HepG2 (cell line): Measurements from ENCODE around the gene RPL5. TPM values are rescaled to one million over a fixed set of nuclear protein-coding genes. Genes with fewer than 3 reads are reported as not detected.

ENCODE experiments used
- BORCS8-MEF2B ChIP-seq: sonication (generic); formaldehyde crosslinking; IDR thresholded peaks from 2 replicates; pipeline ENCODE4 v1.8.0; 2022; ENCODE audit warnings: mild to moderate bottlenecking, missing genetic modification reagents
- CEBPZ ChIP-seq: IDR thresholded peaks from 2 replicates; pipeline ENCODE4 v1.6.1; 2012; ENCODE audit warnings: low read length, improper control_type of control experiment
- ELF4 ChIP-seq: sonication (generic); formaldehyde crosslinking; IDR thresholded peaks from 2 replicates; pipeline ENCODE4 v1.5.0; 2020; ENCODE audit warnings: missing genetic modification reagents, mild to moderate bottlenecking, moderate library complexity, borderline replicate concordance
- EP300 ChIP-seq, 3 experiments: sonication (generic) in 1 of 3; formaldehyde crosslinking in 1 of 3; IDR thresholded peaks; 2 replicates each; pipeline versions ENCODE4 v1.5.1 to v1.6.1; 2011 to 2020; ENCODE audit warnings: low read depth in 2 of 3, low read length in 2 of 3, borderline replicate concordance in 1 of 3, improper control_type of control experiment in 1 of 3, mild to moderate bottlenecking in 1 of 3, missing genetic modification reagents in 1 of 3, moderate library complexity in 1 of 3
- GATA4 ChIP-seq: sonication (generic); IDR thresholded peaks from 2 replicates; pipeline ENCODE4 v1.6.1; 2016; ENCODE audit warnings: antibody characterized with exemption, low read depth, borderline replicate concordance
- GRHL1 ChIP-seq: sonication (generic); formaldehyde crosslinking; conservative IDR thresholded peaks from 2 replicates; pipeline ENCODE4 v1.8.0; 2022; ENCODE audit warnings: missing genetic modification reagents
- KLF9 ChIP-seq: IDR thresholded peaks from 2 replicates; pipeline ENCODE4 v1.6.1; 2016; ENCODE audit warnings: low read depth
- PAWR ChIP-seq: sonication (generic); formaldehyde crosslinking; IDR thresholded peaks from 2 replicates; pipeline ENCODE4 v1.4.0; 2020; ENCODE audit warnings: missing genetic modification reagents, mild to moderate bottlenecking, borderline replicate concordance
- PCBP2 ChIP-seq: fragments of 200-400 bp; formaldehyde crosslinking; optimal IDR thresholded peaks from 2 replicates; pipeline ENCODE3; 2018; ENCODE audit warnings: low read length, low read depth; ENCODE audit not compliant: poor library complexity, severe bottlenecking
- REXO4 ChIP-seq: sonication (generic); formaldehyde crosslinking; IDR thresholded peaks from 2 replicates; pipeline ENCODE4 v1.8.0; 2022; ENCODE audit warnings: missing genetic modification reagents, mild to moderate bottlenecking, borderline replicate concordance
- STAG1 ChIP-seq: sonication (generic); formaldehyde crosslinking; IDR thresholded peaks from 2 replicates; pipeline ENCODE4 v1.4.0; 2020; ENCODE audit warnings: missing genetic modification reagents
- TCF7L2 ChIP-seq: IDR thresholded peaks from 2 replicates; pipeline ENCODE4 v1.6.1; 2011; ENCODE audit warnings: mild to moderate bottlenecking, low read depth, low read length, moderate library complexity
- THAP8 ChIP-seq: sonication (generic); formaldehyde crosslinking; IDR thresholded peaks from 2 replicates; pipeline ENCODE4 v1.5.1; 2020; ENCODE audit warnings: missing genetic modification reagents, mild to moderate bottlenecking, borderline replicate concordance
- ZBTB2 ChIP-seq: sonication (generic); formaldehyde crosslinking; IDR thresholded peaks from 2 replicates; pipeline ENCODE4 v1.8.0; 2022; ENCODE audit warnings: low read depth, missing genetic modification reagents
- ZFY ChIP-seq: sonication (generic); formaldehyde crosslinking; IDR thresholded peaks from 2 replicates; pipeline ENCODE4 v1.4.0; 2020; ENCODE audit warnings: missing genetic modification reagents
- ZNF20 ChIP-seq: sonication (generic); formaldehyde crosslinking; IDR thresholded peaks from 2 replicates; pipeline ENCODE4 v1.4.0; 2020; ENCODE audit warnings: mild to moderate bottlenecking, moderate library complexity, missing genetic modification reagents
- ZNF30 ChIP-seq: sonication (generic); formaldehyde crosslinking; IDR thresholded peaks from 2 replicates; pipeline ENCODE4 v1.5.0; 2020; ENCODE audit warnings: mild to moderate bottlenecking, missing genetic modification reagents
- ZNF556 ChIP-seq: sonication (generic); formaldehyde crosslinking; IDR thresholded peaks from 2 replicates; pipeline ENCODE4 v1.4.0; 2020; ENCODE audit warnings: mild to moderate bottlenecking, missing genetic modification reagents, borderline replicate concordance
- ZNF652 ChIP-seq: IDR thresholded peaks from 2 replicates; pipeline ENCODE4 v1.6.1; 2016; ENCODE audit warnings: low read depth, borderline replicate concordance
- ZNF788 ChIP-seq: sonication (generic); formaldehyde crosslinking; IDR thresholded peaks from 2 replicates; pipeline ENCODE4 v1.5.0; 2020; ENCODE audit warnings: mild to moderate bottlenecking, missing genetic modification reagents, borderline replicate concordance
- ZNF839 ChIP-seq: sonication (generic); formaldehyde crosslinking; IDR thresholded peaks from 2 replicates; pipeline ENCODE4 v1.4.0; 2020; ENCODE audit warnings: missing genetic modification reagents, mild to moderate bottlenecking, borderline replicate concordance
- polyA plus RNA-seq, 8 experiments: library from polyadenylated mRNA; depleted of rRNA in 3 of 8; stranded (reverse) in 7 of 8; unstranded in 1 of 8; fragments of >200 nt; fragmentation: Illumina TruSeq in 4 of 8; extraction: Trizol in 4 of 8; gene quantifications; 2 replicates each; pipeline versions ENCODE4 v1.2.1 to v1.2.3, GENCODE V29; 2011 to 2016; ENCODE audit warnings: low read depth in 4 of 8, missing spikeins in 1 of 8, mixed read lengths in 1 of 8; ENCODE audit not compliant: insufficient read depth in 1 of 8
- total RNA-seq, 5 experiments: library from RNA; depleted of rRNA; stranded (reverse); fragments of >200 nt; fragmentation: Illumina TruSeq; extraction: Trizol; gene quantifications; 2 replicates each; pipeline ENCODE4 v1.2.3, GENCODE V29; 2016; ENCODE audit warnings: low read depth in 1 of 5

The RPL5 gene
- total and polyA plus RNA-seq, 2 of the 13 experiments (the other 11 are each of a cell fraction or from before 2014, with no cell fraction given): 2,304 to 2,520 TPM

GRCh38 chr1:92784639-92785500 is 47.0 kb upstream of the RPL5 start, which contains the start of gene EVI5 (continued):
- TF ChIP-seq STAG1 (peak; percentile 23; the same call in 1 of the 2 replicates), PAWR (CRISPR knock-in tag) (peak; percentile 97; the same call in 1 of the 2 replicates), ZNF788 (peak; percentile 75), BORCS8-MEF2B (CRISPR knock-in tag) (peak; percentile 99), ZNF30 (CRISPR knock-in tag) (peak; percentile 99), ZNF839 (peak; percentile 92; the same call in 1 of the 2 replicates), REXO4 (CRISPR knock-in tag) (peak; percentile 99), GRHL1 (no peak), EP300 (IDR thresholded peaks at IDR 0.05; ENCODE audit: low read depth in 2 of 2, low read length in 2 of 2) (no peak), EP300 (CRISPR knock-in tag; IDR thresholded peaks at IDR 0.05; ENCODE audit: borderline replicate concordance) (peak; percentile 65), CEBPZ (no peak), GATA4 (0 out of 2 replicates have a peak, but pooled peaks have one; percentile 40), ZNF652 (CRISPR knock-in tag) (no peak; the same call in 1 of the 2 replicates), PCBP2 (no peak), ZNF556 (CRISPR knock-in tag) (peak; percentile 70; the same call in 1 of the 2 replicates), THAP8 (CRISPR knock-in tag) (0 out of 2 replicates have a peak, but pooled peaks have one; percentile 93), ELF4 (peak; percentile 70; the same call in 1 of the 2 replicates), TCF7L2 (no peak), ZNF20 (no peak), KLF9 (CRISPR knock-in tag) (peak; percentile 97), ZFY (CRISPR knock-in tag) (peak; percentile 89), ZBTB2 (CRISPR knock-in tag) (peak; percentile 80; the same call in 1 of the 2 replicates)
